Sigmoid colon (tissue), 7 donors: ENCODE measurements around the gene C13orf46. TPM values are rescaled to one million over a fixed set of nuclear protein-coding genes. Genes with fewer than 3 reads are reported as not detected.

Experiments
- DNase-seq: peaks from one replicate; pipeline ENCODE4 v3.0.0-alpha.2; 2019
- H3K27ac ChIP-seq, 4 donors: fragments of 200-600 bp; sonication (generic); one replicate each; pipeline ENCODE4 v1.5.1; 2016 to 2019; ENCODE audit warnings: mild to moderate bottlenecking in 1 of 4
- H3K27me3 ChIP-seq, 3 donors: fragments of 200-600 bp; sonication (generic); one replicate each; pipeline ENCODE4 v1.5.1; 2019; ENCODE audit warnings: mild to moderate bottlenecking in 1 of 3
- H3K36me3 ChIP-seq, 4 donors: fragments of 200-600 bp; sonication (generic); one replicate each; pipeline ENCODE4 v1.5.1; 2016 to 2019
- H3K4me1 ChIP-seq, 4 donors: fragments of 200-600 bp; sonication (generic); one replicate each; pipeline ENCODE4 v1.5.1; 2017 to 2019
- H3K4me3 ChIP-seq, 4 donors: fragments of 200-600 bp; sonication (generic); one replicate each; pipeline ENCODE4 v1.5.1; 2017 to 2019; ENCODE audit warnings: mild to moderate bottlenecking in 2 of 4, moderate library complexity in 1 of 4
- H3K9me3 ChIP-seq, 4 donors: fragments of 200-600 bp in 3 of 4; sonication (generic) in 3 of 4; one replicate each; pipeline versions ENCODE4 v1.5.1 to v1.6.1; 2013 to 2019
- EP300 ChIP-seq, 4 donors: sonication (generic); formaldehyde crosslinking; IDR thresholded peaks; one replicate each; pipeline ENCODE4 v1.6.1; 2017; ENCODE audit warnings: antibody characterized with exemption in 4 of 4
- POLR2A ChIP-seq, 2 donors: fragments of 450-650 bp; IDR thresholded peaks; one replicate each; pipeline ENCODE4 v1.6.1; 2016; ENCODE audit warnings: antibody characterized with exemption in 2 of 2, mild to moderate bottlenecking in 2 of 2, moderate library complexity in 2 of 2
- POLR2AphosphoS5 ChIP-seq, 4 donors: sonication (generic); formaldehyde crosslinking; IDR thresholded peaks; one replicate each; pipeline ENCODE4 v1.6.1; 2017; ENCODE audit warnings: antibody characterized with exemption in 4 of 4
- WGBS, 2 donors: extraction: QIAGEN DNeasy Blood & Tissue Kit; methylation state at CpG; one replicate each; pipeline ENCODE4 v1.1.7; 2013; 5-methylcytosine and 5-hydroxymethylcytosine counted together
- intact Hi-C: fragments of 100-400 bp; cut with DNase I; formaldehyde crosslinking; loops from one replicate; pipeline ENCODE4 v1.15.1; 2023
- polyA plus RNA-seq, 3 donors: library from polyadenylated mRNA; stranded (reverse); fragments of 200-250 nt; gene quantifications; one replicate each; pipeline ENCODE4 v1.2.3, GENCODE V29; 2013
- total RNA-seq, 4 donors: library from RNA; depleted of rRNA; stranded (reverse); fragments of >200 nt; gene quantifications; one replicate each; pipeline ENCODE4 v1.1.0, GENCODE V29; 2016
- TF ChIP-seq, protein P1 (sequence below), 4 experiments: fragments of 450-650 bp in 3 of 4; fragments of 200-600 bp in 1 of 4; IDR thresholded peaks; one replicate each; pipeline ENCODE4 v1.5.1; 2016 to 2019; ENCODE audit warnings: antibody characterized with exemption in 4 of 4, mild to moderate bottlenecking in 3 of 4, moderate library complexity in 2 of 4
- donor health status: healthy with polysubstance abuse.
- donor health status: Bipolar disorder and iron deficiency.
- donor health status: healthy.

Gene C13orf46
- total and polyA plus RNA-seq, 7 donors = 0.23 to 11.9 (median 0.81) TPM; not detected in 2

DNA sequence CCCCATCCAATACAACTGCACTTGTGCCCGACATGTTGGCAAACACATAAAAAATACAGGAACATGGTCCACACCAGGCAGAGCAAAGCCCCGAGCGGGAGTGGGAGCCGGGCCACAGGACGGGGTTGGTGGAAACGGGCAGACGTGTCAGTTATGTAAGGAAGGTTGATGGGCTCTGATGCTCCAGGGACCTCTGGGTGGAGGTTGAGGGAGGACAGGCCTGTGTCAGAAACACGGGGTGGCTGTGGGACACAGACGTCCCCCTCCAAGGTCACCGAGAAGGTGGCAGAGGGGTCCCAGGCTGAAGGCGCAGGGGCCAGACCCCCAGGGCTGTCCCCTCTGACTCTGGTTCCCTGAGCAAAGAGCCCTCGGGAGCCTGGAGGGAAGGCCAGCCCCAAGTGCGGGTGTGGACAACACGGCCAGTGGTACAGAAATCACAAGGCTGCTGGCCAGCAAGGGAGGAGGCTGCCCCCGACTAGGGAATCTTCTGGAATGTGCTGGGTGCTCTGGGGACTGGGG, 31.4 kb upstream of the C13orf46 start:
- WGBS, 2 donors = 88 to 90% methylated on average over 15 of the region's 15 CpGs
- no peaks in the 10 kb centered on the region for H3K9me3 ChIP-seq
- H3K4me1 ChIP-seq = no peaks in the 10 kb centered on the region
- intact Hi-C loops = no loop called here
- H3K36me3 ChIP-seq = peaks cover 0 to 28% (median 10%) of the 10 kb centered on the region in 4 donors
- H3K4me3 ChIP-seq = no peak overlapping the region
- TF ChIP-seq EP300 (IDR thresholded peaks at IDR 0.05) (no peak), POLR2AphosphoS5 (IDR thresholded peaks at IDR 0.05) (no peak), POLR2A (IDR thresholded peaks at IDR 0.05) (no peak)
- TF ChIP-seq, protein P1, sequence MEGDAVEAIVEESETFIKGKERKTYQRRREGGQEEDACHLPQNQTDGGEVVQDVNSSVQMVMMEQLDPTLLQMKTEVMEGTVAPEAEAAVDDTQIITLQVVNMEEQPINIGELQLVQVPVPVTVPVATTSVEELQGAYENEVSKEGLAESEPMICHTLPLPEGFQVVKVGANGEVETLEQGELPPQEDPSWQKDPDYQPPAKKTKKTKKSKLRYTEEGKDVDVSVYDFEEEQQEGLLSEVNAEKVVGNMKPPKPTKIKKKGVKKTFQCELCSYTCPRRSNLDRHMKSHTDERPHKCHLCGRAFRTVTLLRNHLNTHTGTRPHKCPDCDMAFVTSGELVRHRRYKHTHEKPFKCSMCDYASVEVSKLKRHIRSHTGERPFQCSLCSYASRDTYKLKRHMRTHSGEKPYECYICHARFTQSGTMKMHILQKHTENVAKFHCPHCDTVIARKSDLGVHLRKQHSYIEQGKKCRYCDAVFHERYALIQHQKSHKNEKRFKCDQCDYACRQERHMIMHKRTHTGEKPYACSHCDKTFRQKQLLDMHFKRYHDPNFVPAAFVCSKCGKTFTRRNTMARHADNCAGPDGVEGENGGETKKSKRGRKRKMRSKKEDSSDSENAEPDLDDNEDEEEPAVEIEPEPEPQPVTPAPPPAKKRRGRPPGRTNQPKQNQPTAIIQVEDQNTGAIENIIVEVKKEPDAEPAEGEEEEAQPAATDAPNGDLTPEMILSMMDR (IDR thresholded peaks at IDR 0.05) = no peak
- H3K27ac ChIP-seq = peak overlapping the region in 1 of 4 donors; percentile 20
- H3K27me3 ChIP-seq = no peaks in the 10 kb centered on the region
- DNase-seq = peak; percentile 61

DNA sequence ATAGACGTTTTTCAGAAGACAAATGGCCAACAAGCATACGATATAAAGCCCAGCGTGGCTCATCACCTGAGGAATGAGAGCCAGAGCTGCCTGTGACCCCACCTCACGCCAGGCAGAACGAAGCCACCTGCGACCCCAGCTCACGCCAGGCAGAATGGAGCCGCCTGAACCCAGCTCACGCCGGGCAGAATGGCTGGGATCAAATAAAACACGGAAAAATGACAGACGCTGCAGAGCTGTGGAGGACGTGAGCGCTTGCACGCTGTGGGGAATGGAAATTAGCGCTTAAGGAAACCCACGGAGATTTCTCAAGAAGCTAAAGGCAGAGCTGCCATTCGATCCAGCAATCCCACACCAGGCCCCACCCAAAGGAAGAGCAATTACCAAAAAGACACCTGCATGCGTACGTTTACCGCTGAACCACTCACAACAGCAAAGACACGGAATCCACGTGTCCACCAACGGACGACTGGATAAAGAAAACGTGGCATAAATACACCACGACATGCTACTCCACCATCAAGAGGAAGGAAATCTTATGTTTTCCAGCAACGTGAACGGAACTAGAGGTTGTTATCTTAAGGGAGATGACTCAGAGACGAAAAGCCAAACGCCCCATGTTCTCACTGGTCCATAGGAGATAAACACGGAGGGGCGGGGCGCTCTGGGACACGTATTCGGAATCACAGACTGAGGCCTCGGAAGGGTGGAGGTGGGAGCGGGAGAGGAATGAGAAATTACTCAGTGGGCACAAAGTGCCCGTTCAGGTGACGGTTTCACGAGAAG, 30.7 kb upstream of the C13orf46 start:
- no peaks in the 10 kb centered on the region for H3K4me1 ChIP-seq
- H3K9me3 ChIP-seq = no peaks in the 10 kb centered on the region
- peak; percentile 43 for DNase-seq
- intact Hi-C loops = no loop called here
- H3K36me3 ChIP-seq = peaks cover 0 to 22% (median 8%) of the 10 kb centered on the region in 4 donors
- no peak for TF ChIP-seq EP300 (IDR thresholded peaks at IDR 0.05)
- 88% methylated on average over 41 of the region's 41 CpGs for WGBS, 2 donors
- no peak overlapping the region for H3K4me3 ChIP-seq
- H3K27me3 ChIP-seq = no peaks in the 10 kb centered on the region
- H3K27ac ChIP-seq = peak overlapping the region in 1 of 4 donors; percentile 20

DNA sequence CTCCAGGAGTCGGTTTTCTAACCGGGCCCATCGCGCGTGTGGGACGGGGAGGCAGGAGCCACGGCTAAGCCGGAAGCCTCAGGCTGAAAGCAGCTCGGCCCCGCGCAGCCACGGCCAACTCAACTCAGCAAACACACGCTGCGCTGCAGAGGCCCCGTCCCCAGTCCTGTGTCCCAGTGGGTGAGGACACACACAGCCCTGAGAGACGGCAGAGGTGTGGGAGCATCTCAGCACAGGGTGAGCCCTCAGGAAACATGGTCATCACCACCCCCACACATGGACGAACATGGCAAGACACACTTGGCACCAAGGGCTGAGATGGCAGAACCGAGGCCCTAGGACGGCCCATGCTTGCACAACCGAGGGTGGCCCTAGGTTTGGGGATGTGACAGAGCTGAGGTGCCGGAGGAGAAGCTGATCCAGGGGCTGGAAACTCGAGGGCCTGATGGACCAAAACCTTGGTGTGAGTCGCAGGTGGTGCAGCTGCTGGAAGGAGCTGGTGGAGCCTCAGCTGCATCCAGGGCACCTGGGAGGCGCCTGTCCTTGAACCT, 29.0 kb upstream of the C13orf46 start:
- peak; percentile 57 for DNase-seq
- intact Hi-C loops = no loop called here
- no peak overlapping the region for H3K27ac ChIP-seq
- H3K4me3 ChIP-seq = no peak overlapping the region
- H3K4me1 ChIP-seq = peaks cover 0 to 6% (median 0%) of the 10 kb centered on the region in 4 donors
- no peaks in the 10 kb centered on the region for H3K27me3 ChIP-seq
- WGBS, 2 donors = 93 to 95% methylated on average over 24 of the region's 24 CpGs
- peaks cover 0 to 23% (median 3%) of the 10 kb centered on the region in 4 donors for H3K36me3 ChIP-seq
- no peaks in the 10 kb centered on the region for H3K9me3 ChIP-seq
- TF ChIP-seq, protein P1 (IDR thresholded peaks at IDR 0.05) = no peak
- no peak for TF ChIP-seq EP300 (IDR thresholded peaks at IDR 0.05)
- TF ChIP-seq POLR2AphosphoS5 (IDR thresholded peaks at IDR 0.05) = no peak
- no peak for TF ChIP-seq POLR2A (IDR thresholded peaks at IDR 0.05)

DNA sequence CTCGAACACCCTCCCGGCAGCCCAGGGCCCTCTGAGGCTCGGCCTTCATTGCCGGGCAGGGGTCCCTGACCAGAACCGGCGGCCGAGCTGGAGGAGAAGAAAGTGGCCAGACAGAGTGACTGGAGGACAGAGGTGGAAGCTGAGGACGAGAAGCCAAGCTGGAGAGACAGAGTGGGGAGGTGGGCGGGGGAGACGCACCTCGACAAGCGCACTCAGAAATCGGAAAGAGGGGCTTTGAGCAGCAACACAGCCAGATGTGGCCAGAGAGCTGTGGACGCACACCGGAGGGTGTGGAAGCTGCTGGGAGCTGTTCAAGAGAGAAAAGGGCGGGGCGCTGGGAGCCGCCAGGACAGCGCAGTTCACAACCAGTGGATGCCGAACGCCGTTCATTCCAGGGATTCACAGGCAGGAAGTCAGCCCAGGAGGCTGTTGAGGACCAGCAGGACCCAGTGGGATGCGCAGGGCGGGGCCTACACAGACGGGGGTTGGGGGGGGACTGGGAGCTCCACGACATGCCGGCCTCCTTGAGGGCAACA, 28.2 kb upstream of the C13orf46 start:
- Histone ChIP-seq H3K36me3 (peaks cover 0 to 23% (median 3%) of the 10 kb centered on the region in 4 donors), H3K27me3 (no peaks in the 10 kb centered on the region), H3K27ac (no peak overlapping the region), H3K4me1 (peaks cover 0 to 10% (median 0%) of the 10 kb centered on the region in 4 donors), H3K4me3 (no peak overlapping the region), H3K9me3 (no peaks in the 10 kb centered on the region)
- intact Hi-C loops = no loop called here
- no peak for DNase-seq
- 51 to 79% methylated on average over 27 of the region's 27 CpGs for WGBS, 2 donors
- no peak for TF ChIP-seq POLR2A (IDR thresholded peaks at IDR 0.05)
- TF ChIP-seq, protein P1 (IDR thresholded peaks at IDR 0.05) = no peak
- TF ChIP-seq EP300 (IDR thresholded peaks at IDR 0.05) = no peak
- TF ChIP-seq POLR2AphosphoS5 (IDR thresholded peaks at IDR 0.05) = no peak
